Stimulated activated CD4-positive, alpha-beta T cell treated with anti-CD3 and anti-CD28 coated beads, Interleukin-1b, Interleukin-23, amount 100 ng/mL, for 1 hour (primary cell): ENCODE results near the gene ADAMTS16.

Source experiments
- DNase-seq, 2 donors: peaks; one replicate each; pipeline ENCODE4 v3.0.0-alpha.2; 2020; ENCODE audit warnings: low read depth in 2 of 2

ADAMTS16 gene

GRCh38 chr5:5183189-5183699 is 43.1 kb downstream of the ADAMTS16 start:
- no peak for DNase-seq

- no peak for DNase-seq
These were observed 43.8 kb downstream of the ADAMTS16 start for GRCh38 chr5:5183933-5184332.

GRCh38 chr5:5188376-5189050 is 48.4 kb downstream of the ADAMTS16 start:
- no peak for DNase-seq

DNA sequence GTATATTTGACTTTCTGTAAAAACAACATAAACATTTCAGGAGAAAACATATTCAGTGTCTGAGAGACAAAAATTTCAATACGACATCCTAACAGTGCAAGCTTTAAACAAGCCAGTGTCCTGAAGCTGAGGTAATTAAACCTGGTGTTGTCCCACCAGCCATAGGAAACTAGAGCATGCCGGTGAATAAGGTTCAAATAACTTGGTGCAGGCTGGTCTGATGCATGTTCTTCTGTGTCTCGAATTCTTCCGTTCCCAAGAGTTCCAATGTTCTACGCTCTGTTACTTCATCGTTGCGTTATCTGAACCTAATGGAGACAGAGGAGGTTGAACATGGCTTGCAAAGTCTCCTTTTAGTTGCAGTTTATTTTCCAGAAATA is 48.9 kb downstream of the ADAMTS16 start:
- no peak for DNase-seq

DNA sequence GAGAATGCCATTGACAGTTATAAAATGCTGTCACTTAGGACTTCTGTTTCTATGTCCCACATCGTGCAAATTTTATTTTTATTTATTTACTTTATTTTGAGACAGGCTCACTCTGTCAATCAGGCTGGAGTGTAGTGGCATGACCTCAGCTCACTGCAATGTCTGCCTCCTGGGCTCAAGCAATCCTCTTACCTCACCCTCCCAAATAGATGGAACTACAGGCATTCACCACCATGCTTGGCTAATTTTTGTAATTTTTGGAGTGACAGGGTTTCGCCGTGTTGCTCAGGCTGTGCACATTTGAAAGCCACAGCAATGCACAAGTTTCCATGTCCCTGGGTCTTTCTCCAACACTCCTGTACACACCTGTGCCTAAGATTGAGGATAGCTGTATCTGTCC is 51.8 kb downstream of the ADAMTS16 start:
- DNase-seq, result no peak

DNA sequence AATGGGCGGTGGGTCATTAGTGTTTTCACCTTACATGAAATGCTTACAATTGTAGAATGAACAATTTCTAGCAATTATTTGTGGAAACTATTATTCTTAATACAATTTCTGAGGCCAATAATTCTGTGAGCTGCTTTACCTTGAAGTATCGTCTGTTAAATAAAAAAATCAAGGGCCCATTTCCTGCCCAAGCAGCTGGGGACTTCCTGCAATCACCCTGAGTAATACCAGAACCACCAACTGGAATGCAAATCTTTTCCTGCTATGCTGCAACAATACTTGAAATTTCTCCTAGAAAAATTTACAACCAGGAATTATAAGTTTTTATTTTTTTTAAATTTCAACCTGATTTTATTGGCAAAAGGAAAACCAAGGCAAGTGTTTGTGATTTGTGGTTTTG is 52.6 kb downstream of the ADAMTS16 start:
- no peak for DNase-seq

GRCh38 chr5:5195128-5195918 is 55.2 kb downstream of the ADAMTS16 start:
- DNase-seq, result no peak

GRCh38 chr5:5198135-5198534 is 58.0 kb downstream of the ADAMTS16 start:
- no peak for DNase-seq

DNA sequence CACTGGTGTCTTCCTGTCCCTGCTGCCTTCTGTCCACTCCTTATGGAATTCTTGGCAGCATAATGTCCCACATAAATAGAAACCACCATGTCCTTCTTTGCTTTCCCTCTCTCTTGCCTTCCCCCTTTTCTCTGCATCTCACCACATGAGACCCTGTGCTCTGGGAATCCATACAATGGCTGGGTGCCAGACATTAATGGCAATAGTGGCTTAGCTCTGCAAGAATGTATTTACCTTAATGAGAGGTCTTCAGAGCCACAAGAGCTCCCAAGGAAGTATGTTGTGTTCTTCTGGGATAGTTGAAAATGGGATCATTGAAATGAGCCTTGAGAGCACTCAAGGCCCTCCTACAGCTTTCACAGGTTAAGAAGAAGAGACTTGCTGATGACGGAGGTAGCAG is 58.7 kb downstream of the ADAMTS16 start:
- no peak for DNase-seq

DNA sequence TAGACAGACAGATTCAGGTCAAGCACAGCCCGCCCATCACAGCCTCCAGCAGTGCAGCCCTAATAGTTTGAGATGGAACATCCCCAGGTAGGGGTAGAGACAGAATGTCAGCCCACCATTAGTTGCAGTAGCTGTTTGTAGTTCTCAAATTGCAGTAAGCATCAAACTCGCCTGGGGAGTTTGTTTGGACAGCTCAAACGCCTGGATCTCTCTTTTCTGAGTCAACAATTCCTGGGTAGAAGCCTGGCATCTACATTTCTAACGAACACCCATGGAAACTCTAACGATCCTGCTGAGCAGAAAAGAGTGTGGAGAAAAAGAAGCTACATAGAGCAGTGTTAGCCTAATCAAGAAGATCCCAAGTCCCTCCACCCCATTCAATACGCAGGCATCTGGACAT is 59.4 kb downstream of the ADAMTS16 start:
- DNase-seq, result no peak

GRCh38 chr5:5200133-5200532 is 60.0 kb downstream of the ADAMTS16 start:
- no peak for DNase-seq

DNA sequence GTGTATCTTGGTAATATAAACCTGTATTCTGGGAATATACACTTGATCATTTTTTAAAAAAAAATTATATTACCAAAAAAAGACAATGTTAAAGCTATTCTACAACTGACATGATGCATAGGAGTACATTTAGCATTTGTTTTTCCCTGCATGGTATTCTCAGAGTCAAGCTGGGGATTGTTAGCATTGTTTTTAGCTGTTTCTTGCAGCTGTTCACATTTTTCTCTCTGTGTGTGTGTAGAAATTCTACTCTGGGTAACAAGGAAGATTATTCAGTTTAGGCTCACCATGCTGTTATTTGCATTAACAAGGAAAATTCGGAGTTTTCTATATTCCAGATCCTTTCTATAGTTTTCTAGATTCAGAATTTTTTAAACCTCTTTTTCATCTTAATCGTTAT is 62.2 kb downstream of the ADAMTS16 start:
- DNase-seq, result no peak

DNA sequence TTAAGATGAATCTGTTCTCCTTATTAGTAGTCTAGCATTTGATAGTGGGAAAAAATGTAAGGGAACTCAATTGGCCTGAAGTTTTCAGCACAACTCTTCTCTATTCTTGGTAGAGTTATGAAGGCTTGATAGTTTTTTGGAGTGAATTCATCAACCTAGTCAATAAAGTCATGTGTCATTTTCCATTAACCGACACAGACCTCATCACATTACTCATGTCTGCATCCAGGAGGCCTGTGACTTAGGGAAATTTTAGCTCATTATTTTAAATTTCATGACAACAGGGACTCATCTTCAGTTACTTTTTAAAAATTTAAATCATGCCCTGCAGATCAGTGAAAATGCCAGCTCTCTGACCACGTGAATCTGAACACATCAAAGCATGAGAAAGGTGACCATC is 63.3 kb downstream of the ADAMTS16 start:
- no peak for DNase-seq

DNA sequence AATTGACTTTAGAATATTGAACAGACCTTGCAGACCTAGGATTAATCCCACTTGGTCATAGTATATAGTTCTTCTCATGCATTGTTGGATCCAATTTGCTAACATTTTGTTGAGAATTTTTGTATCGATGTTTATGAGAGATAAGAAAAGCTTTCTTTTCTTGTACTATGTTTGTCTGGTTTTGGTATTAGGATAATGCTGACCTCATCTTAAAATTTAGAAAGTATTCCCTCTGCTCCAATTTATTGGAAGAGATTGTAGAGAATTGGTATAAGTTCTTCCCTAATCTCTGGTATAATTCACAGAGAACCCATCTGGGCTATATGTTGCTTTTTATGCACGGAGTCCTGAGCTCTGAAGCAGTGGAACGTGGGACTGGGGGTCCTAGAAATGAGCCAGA is 67.7 kb downstream of the ADAMTS16 start:
- DNase-seq, result no peak

DNA sequence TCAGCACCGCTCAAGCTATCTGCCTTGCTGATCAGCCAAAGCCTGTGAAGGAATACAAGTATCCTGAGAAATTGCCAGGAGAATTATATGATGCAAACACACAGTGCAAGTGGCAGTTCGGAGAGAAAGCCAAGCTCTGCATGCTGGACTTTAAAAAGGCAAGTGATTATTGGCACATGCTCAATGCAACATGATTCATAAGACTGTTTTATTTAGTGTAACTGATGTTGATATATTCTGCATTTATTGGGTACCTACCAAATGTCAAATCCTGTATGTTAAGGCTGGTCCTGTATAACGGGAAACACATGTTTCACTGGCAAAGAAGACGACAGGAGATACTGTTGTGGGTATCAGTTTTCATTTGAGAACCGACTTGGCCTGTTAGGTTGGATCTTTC is 69.0 kb downstream of the ADAMTS16 start:
- no peak for DNase-seq

- DNase-seq, result no peak
These were observed 69.6 kb downstream of the ADAMTS16 start for GRCh38 chr5:5209510-5210286.

DNA sequence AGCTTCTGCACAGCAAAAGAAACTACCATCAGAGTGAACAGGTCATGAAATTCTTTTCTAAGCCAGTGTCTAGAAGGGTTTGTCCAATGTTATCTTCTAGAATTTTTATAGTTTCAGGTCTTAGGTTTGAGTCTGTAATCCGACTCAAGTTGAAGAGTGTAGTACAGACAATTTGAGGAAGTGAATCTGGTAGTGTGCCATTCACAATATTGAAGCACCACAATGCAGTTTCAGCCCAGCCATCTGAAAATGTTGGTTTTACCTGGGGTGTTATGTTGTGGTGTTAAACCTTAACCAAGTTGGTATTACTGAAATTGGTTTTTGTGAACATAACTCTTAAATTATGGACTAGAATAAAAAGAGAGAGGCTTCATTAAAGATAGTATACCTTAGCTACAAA is 77.2 kb downstream of the ADAMTS16 start:
- DNase-seq, result no peak

GRCh38 chr5:5218396-5218795 is 78.3 kb downstream of the ADAMTS16 start:
- no peak for DNase-seq

- DNase-seq, result no peak
These were observed 79.4 kb downstream of the ADAMTS16 start for GRCh38 chr5:5219541-5219940.

DNA sequence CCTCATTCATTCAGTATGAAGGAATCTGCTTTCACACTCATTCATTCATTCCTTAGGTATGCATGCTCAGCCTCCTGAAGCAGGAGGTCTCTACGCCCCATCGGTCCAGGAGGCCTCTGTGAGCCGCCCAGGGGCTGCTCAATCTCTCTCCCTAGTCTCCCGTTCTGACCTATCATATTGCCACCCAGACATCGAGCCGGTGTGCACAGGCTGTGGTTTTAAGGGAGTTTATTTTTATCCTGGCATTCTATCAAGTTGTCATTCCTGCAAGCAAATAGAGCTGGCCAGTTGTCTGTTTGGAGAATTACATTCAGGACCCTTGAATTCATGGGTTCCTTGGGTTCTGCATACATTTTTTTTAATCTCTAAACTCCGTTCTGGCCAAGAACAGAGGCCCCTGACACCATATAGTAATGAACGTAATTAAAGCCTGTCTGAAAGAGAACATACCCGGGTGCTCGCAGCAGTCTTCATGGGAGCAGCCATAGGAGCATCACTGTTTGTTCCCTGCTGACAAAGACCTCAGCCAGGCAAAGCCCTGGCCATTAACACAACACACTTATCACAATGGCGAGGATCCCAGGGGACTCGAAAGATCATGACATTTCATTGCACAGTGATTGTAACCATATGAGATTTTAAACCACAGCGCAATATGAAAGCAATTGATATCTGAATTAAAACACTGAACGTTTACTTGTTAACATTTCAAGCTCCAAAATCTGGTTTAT is 80.9 kb downstream of the ADAMTS16 start:
- no peak for DNase-seq

- DNase-seq, result no peak
These were observed 81.6 kb downstream of the ADAMTS16 start for GRCh38 chr5:5221724-5222123.

DNA sequence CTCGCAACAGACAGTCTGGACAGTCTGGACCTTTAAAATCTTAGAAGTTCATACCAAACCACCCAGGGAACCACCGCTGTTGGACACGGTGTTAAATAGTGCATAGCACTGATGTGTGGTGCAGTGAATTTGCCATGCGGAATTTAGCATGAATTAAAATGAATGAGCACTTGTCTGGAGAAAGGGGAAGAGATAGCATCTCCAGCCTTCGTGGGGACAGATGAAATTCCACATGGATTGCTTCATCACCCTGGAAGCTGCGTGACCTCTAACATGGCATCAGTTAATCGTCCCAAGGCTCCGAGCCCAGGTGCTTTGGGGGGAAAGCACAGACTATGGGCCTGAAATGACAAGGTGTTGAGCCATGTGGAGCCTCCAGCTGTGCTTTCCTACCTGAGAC is 91.4 kb downstream of the ADAMTS16 start:
- DNase-seq, result no peak
